HK-2 (cell line): ENCODE data around the gene ARHGAP15.

Source experiments
- DNase-seq: peaks from one replicate; pipeline ENCODE4 v3.0.0-alpha.2; 2018; ENCODE audit not compliant: unreplicated experiment

Gene ARHGAP15

DNA sequence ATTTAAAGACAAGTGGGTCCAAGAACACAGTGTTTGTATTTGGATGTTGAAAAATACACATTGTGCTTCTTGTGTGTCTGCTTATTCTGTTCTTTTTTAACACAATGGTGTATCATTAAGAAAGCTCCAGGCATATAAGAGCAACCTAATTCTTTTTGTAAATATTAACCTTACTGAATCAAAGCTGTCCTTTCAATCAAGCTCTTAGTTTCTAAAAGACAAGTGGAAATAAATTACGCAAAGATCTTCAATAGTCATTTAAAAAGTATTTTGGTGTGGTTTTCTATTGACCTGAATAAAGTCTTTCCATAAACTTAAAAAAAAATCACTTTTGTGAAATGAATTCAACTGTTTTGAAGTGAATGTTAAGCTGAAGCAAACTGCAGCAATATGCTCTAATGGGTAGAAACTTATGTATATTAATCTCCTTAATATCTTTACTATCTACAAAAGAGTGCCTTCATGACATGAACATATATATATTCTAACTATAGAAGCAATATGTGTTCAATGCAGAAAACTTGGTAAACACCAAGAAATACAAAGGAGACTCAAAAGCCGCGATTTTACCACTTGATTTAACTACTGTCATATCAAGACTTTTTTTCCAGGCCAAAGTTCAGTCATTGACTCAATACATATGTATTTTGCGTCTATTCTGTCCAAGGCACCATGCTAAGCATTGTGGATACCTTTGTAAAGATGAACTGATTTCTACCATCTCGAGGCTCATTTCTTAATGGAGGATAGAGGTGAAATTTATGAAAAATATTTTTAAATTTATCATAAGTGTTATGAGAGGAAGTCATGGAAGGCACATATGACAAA lies 97.7 kb downstream of the ARHGAP15 start:
- DNase-seq = no peak

DNA sequence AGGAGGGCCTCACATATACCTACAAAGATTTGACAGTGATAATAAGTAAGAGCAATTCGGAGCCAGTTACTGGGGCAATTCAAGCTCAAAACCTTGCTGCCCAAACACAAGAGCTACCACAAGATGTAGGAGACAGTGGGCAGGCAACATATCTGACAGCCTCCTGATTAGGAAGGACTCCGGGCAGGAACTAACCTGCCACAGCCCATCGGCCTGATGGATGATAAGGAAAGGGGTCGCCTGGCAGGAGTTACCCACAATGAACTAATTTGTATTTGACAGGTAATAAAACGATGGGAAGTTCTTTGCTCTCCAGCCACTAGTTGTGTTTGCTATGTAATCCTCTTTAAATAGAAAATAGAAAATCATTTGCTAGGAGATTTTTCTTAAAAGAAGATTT lies 100.2 kb downstream of the ARHGAP15 start:
- DNase-seq = no peak

DNA sequence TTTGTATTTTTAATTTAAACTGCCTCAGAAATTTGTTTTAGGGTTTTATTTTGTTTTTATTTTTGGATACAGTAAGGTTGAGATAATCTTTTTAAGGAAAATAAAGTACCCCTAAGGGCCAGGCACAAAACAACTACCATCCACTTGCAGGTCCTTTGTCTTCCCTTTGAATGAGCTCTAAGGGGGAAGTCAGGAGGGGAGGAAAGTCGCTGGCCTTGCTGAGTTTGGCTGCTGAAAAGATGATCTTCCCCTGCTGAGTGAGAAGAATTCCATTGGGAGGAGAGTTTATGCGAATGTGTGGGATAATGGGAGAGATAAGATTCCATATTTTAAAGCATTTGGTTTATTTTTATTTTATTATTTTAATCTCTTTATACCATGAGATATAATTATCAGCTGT lies 100.7 kb downstream of the ARHGAP15 start:
- no peak for DNase-seq

DNA sequence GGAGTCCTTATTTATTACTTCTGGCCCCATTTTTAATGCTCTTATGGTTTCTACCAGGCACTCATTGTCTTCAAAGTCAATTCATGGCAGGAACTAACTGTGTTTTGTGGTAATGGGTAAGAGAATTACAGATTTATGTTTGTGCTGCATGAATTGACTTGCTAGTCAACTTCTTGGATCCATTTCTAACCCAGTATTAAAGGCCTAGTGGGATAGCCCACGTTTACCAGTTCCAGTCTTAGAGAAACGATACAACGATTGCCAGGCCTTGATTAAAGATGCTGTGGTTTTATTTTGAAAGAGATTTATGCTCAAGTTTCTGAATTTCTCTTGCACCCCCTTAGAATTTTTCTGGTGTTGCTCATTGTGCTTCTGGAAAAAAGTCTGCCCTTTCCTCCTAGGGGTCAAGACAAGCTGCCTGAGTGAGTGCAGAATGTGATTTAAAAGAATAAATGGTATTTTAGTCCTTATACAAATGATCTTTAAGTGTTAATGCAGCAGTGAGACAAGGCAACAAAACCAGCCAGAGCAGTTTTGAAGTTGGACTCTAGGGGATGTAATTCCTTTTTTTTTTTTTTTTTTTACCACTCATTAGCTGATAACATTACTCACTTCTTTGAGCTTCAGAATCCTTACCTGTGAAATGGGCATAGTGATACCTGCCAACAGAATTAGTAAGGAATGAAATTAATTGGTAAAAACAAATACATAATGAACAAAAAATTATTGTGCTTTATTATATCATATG lies 101.5 kb downstream of the ARHGAP15 start:
- DNase-seq = no peak

DNA sequence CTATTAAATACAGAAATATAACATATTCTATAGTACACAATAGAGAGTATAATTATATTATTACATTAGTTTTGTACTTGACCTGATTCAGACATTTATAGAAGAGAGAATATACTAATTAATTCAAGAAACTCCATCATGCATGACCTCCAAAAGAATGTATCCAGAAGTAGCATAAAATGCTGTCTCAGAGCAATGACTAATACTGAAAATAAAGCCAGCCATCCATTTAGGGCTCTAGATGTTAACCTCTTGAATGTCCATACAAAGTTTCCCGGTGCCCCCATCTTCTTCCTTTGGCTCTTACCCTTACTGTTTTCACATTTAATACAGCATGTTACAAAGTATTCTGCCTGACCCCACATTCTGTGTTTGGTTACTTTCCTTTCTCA lies 102.0 kb downstream of the ARHGAP15 start:
- no peak for DNase-seq

DNA sequence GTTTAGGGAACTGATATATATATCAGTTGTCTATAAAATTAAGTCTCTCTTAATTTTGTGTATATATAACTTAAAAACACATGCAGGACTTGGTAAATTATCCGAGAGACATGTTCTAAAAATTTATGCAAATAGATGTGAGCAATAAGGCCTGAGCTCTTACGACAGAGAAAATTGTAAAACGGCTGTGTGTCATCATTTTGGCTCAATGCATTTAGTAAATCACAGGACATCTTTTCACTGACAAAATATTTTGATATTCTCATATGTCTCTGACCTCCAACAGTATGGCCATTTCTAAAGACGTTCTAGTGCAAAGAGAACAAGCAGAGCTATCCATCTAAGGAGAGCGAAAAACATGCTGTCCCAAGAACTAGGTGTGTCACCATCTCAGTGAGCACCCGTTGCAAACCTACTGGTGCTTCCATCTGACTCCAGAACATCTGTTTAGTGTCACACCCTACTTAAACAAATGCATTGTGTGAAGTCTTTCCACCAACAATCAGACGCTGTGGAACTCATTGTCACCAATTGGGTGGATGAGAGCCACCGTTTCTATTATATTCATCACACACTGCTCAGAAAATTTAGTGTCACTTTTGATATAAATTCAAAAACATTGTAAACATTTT lies 108.0 kb downstream of the ARHGAP15 start:
- no peak for DNase-seq

DNA sequence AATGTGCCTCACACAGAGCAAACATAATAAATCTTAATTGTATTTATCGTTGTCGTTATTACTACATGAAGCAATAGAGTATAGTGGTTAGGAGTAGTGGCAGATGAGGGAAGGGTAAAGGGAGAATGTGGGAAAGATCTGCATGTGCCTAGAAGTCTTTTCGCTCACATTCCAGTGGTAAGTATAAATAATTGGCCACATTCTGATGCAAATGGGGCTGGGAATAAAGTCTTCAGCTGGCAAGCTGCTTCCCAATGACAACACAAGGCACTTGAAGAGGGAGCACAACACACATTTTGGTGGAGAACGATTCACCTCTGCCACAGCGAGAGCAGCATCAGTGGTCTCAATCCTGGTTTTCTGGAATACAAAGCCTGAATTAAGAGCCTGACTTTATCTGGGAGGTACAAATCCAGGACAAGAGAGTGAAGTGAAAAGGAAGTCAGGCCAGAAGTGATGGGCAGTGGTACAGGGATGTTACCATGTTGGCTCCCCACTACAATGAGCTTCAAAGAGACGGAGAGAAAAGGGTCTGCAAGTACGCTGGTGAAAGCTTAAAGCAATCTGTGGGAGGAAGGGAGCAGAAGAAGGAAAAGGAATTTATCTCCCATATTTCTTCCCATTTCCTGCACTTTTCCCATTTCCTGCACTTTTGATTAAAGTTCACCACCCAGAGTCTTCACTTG lies 112.3 kb downstream of the ARHGAP15 start:
- no peak for DNase-seq

DNA sequence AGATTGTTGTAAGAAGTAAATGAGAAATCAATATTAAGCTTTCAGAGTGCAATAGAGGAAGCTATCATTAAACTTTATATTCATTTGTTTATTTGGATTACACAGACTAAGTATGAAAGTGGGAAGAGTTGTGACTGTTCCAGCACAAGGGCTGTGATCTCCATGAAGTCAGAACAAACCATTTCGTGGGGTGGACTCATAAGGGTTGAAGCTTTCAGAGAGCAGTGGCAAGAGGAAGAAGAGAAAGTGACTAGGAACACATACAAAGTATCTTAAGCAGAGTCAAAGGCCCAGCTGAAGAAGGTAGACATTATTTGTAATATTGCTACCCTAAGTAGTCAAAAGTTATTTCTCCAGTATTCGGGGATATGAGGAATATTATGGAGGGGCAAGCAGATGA lies 117.0 kb downstream of the ARHGAP15 start:
- no peak for DNase-seq

DNA sequence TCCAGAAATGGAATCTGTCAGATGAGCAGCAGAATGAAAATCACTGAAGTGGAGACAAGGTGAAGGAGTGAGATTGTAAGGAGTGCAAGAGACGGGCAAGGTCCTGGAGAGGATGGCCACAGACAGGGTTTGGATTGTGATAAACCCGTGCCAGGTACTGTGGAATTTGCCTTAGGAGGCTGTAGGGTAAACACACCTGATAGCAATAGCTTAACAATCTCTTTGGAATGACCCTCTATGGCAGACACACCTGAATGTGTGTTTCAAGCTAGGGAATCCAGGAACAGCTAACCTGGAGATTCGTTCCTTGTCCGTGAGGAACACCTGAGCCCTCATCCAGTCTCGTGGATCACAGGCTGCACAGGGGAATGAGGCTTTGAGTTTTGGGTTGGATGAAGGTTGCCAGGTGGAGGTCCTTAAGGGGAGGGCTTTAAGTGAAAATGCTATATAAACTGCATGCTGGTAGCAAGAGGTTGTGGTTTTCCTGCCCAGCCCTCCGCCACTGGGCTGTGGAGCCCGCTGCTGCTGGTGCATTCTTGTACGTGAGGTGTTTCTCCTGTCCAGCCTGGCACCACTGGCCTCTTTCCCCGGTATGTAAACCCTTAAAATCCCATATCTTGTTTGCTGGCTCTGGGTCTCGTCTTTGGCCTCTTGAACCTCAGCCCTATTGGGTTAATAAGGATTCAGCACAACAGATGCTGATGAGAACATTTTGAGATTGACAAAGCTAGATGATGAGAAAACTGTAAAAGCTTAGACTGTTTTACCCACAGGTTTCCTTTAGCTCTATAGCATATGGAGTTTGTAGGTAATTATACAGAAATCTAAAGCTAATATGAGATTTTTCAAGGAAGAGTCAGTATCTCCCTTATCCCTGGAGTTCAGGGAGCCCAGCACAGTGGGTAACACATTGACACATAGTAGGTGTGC lies 117.9 kb downstream of the ARHGAP15 start:
- DNase-seq = no peak

DNA sequence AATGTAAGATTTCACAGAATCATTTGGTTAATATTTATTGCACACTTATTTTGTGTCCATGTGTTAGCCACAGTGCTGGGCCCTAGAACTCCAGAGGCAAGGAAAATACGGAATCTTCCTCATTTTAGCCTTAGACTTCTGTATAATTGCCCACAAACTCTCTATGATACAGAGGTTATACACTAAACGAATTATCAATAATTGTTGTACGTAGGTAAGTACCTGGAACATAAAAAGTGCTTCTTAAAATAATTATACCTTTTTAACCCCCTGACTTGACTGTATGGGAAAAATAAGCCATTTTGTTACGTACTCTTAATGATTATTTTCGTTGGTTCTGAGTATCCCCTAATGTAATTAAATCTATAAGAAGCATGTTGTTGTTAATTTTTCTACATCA lies 119.4 kb downstream of the ARHGAP15 start:
- DNase-seq = no peak

DNA sequence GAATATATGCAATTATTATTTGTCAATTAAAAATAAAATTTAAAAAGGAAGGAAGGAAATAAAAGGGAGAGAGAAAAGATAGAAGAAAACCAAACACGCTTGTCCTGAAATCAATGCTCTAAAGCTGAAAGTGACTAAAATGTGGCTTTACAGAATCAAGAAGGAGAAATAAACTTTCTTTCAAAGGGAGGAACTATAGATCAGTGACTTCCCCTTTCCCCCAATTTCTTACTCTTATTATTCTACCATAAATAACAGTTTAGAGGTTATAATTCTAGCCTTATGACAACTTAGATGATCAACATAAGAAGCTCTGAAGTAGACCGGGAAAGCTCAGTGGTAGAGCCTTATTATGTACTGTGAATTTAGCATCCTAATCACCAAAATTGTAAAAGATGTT lies 122.5 kb downstream of the ARHGAP15 start:
- DNase-seq = no peak

DNA sequence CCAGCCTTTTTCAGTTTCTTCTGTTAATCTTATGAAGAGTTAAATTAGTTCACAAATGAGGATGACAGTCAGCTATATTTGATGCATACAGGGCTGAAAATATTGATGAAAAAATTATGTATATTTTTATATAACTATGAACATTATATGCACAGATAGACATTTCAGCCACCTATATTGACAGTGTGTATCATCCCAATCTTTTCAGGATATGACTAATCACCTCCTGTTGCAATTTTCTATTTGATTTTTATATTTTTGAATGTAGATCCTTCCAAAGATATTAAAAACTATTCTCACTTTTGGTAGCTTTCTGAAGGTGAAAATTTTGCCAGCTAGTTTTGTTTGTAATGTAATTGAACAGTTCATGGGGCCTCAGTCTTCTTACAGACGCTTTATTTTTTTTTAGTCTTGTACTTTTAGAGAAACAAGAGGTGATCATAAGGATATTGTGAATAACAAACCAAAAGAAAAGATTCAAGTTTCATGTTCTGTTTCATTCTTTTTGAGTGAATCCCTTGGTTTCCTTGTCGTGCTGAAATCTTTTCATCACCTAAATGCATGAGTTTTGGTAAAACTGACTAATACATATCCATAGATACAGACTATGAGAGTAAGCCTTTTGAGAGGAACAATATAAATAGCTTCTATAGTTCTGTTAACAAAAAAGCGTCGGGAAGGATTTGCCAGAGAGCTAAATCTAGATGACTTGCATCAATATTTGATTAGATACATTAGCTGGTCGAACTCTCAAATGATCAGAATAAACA lies 123.1 kb downstream of the ARHGAP15 start:
- no peak for DNase-seq

DNA sequence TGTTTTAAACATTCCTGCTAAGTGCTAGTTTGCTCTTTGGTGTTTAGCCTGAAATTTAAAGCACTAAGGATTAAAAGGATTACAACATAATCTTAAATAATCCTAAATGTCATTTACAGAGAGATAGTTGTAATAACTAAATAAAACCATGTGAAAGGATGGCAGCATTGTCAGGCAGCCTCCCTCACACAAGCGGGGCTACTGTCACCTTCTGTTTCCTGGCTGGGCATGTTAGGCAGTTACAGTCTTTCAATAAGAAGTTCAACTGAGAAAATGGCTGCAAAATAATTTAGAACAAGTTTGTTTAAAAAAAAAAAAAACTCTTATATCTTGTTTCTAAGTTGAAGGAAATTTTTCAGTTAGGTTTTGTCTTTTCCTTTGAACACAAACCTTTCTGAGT lies 124.9 kb downstream of the ARHGAP15 start:
- no peak for DNase-seq

DNA sequence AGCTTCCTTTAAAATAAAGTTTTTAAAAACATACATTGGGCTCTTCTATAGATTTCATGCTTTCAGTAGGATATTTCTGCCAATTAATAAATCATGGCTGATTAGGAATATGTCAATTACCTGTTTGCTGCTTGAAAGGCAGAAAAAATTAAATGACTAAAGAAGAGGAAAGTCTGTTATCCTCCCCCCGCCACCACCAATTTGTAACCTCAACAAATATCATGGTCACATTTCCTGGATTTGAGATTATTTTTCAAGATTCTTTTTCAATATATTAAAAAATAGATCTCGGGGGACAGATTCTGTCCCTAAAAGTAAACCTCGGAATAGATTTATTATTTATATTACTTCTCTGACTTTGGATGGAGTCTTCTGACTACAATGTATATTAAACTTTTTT lies 125.9 kb downstream of the ARHGAP15 start:
- DNase-seq = no peak

DNA sequence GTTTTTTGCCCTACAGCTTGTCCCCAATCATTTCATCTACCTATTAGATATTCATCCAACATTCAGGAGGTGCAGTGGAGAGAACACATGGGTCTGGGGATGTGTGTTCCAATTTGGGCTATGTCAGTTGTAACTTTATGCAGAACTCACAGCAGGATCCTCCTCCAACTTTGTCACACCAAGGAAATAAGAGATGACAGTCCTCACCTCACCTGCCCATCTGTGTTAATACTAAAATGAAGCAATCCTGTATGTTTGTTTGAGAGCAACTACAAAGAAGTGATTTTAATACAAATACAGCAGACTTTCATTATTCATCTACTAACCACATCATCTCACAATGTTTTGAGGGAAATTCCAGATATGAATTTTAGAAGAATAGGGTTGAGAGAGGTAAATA lies 126.7 kb downstream of the ARHGAP15 start:
- no peak for DNase-seq

DNA sequence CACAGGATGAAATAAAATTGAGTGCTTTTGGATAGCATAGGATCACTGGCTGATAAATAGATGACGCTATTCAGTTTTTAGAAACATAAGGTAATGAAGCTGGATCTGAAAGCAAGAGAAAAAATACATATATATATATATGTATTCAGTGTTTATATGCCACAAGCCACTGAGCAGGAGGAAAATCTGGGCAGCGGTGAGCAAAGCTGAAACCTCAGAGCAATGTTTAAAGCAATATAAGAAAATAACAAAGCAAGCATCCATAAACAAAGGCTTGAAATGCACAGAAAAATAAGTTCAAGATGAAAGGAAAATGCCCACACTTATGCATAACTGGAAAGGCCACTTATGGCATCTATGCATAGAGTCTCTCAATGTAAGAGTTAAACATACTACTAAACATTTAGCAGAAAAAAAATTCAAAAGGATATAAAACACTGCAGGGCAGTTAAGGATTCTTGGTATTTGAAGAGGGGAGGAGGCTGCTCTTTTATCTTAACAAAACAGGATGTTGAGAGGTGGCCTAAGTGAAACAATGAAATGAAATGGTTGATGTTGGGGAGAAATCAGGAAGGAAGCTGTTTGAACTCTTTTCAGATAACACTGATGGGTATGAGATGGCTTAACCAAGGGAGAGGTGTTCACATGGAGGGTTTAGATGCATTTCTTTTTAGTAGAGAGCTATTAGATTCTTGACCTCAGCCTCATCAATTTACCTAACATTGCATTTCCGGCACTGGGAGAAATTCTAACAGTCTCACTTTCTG lies 129.1 kb downstream of the ARHGAP15 start:
- no peak for DNase-seq

DNA sequence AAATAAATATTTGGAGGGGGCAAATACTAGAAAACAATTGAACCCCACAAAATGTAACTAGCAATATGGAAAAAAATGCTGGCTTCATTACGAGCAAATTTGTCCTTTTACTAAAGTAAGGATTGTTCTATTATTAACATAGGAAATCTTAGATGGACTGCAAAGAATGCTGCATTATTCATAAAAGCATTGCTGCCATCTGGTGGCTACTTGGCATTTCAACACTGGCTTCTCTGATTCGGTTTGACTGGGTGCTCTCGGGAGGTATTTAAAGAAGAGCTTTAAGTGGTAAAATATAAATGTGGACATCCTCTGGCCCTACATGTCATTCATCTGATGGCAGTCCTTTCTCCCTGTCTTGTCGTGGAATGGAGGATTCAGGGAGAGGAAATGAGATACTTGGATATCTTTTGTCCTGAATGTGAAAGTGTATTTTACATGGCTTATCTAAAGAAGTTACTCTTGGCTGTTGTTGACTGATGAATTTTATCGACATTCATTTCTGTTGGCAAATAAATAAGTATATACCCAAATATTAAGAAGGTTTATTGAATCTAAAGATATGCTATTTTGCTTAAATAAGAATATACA lies 130.2 kb downstream of the ARHGAP15 start:
- peak; percentile 45 for DNase-seq

DNA sequence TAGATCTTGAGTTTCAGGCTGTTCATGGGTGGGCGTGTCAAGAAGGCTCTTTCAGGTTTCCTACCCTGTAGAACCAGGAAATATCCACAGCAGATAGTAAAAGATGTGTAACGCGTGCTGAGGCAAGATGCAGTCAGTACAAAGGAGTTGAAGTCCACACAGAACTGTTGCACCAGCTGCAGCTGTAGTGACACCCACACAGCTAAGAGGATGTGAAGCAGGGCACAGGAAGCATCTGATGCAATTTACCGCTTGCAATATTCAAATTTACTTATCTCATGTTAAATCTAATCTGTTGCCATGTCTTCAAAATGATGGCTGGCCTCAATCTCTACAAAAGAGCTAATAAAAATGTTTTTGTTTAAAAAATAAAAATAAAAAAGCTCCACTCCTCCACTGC lies 132.8 kb downstream of the ARHGAP15 start:
- DNase-seq = no peak

DNA sequence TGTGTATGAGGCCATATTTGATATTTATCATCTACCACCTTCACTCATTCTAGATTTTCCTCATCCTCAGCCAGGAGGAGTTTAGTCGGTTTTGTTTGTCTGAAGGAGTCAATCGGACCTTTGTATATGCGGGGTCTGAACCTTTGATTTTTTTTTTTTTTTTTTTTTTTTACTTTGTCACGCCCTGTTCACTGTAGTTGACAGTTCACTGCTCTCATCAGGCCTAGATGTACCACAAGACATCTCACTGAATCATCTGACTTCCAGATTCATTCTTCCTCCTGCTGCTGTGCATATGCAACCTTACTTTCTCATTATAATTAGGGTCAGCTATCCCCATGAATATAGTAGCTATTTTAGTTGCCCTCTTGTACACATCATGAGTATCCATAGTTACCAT lies 133.2 kb downstream of the ARHGAP15 start:
- DNase-seq = no peak
